ENCODE results near the gene PAX4.

DNA sequence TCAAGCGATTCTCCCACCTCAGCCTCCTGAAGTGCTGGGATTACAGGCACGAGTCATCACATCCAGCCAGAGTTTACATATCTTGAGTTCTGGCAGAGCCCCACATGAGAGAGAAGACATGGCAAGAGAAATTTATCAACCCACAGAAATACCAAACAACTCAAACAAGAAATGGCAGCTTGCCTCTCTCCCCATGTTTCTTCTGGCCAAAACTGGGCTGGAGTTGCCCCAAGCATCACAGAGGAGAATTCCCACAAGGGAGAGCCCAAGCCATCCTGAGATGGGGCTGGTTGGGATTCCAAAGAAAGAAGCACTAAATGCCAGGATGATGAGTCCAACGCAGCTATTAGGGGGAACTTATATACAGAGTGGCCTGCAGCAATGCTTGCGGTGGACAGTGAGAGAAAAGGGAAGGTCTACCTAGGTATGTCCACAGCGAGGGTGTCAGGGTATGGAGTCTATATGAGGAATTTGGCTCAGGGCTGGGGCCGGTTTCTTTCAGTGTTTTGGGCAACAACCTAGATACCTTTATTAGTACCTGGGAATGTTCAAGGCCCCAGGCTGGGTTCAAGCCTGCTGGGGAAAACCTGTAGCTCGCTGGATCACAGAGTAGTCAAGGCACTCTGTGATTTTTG is 14.5 kb upstream of the PAX4 start:
- TF ChIP-seq CTCF (conservative IDR thresholded peaks at IDR 0.05 in 1 of 2, IDR thresholded peaks at IDR 0.05 in 1 of 2; ENCODE audit: low read depth in 1 of 2, low read length in 2 of 2) (no peak), EZH2 (IDR thresholded peaks at IDR 0.05; ENCODE audit: low read length, missing control alignments) (no peak)

Measured in fibroblast of lung (primary cell).